COLO668 (cell line): ENCODE results near the gene FOXC1.

Source experiments
- DNase-seq: peaks from one replicate; lab custom pipeline; 2025; ENCODE audit not compliant: unreplicated experiment; lab: John Stamatoyannopoulos, UW

The FOXC1 gene

DNA sequence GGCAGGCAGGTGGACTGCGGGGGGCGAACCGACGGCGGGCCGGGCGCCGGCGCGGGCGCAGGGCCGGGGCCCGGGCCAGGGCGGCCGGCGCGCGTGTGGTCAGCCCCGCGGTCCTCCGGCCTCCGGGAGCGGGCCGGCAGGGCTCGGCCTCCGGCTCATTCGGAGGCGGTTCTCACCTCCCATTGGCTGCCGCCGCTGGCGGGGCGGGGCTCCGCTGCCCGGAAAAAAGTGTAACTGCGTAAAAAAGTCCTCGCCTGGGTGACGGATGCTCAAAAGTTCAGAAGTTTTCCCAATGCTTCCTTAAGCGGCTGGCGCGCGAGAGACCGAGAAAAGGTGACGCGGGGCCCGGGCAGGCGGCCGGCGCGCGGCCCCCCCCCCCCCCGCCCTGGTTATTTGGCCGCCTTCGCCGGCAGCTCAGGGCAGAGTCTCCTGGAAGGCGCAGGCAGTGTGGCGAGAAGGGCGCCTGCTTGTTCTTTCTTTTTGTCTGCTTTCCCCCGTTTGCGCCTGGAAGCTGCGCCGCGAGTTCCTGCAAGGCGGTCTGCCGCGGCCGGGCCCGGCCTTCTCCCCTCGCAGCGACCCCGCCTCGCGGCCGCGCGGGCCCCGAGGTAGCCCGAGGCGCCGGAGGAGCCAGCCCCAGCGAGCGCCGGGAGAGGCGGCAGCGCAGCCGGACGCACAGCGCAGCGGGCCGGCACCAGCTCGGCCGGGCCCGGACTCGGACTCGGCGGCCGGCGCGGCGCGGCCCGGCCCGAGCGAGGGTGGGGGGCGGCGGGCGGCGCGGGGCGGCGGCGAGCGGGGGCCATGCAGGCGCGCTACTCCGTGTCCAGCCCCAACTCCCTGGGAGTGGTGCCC is at the start of gene FOXC1:
Gene FOXC1 (plus strand): TSS at position 268 of the 849 bp plus-strand sequence. CDS start 531 bp downstream, at position 799.
- DNase-seq, result peak; percentile 68

GRCh38 chr6:1560281-1561058 is 49.2 kb upstream of the FOXC1 start:
- no peak for DNase-seq

DNA sequence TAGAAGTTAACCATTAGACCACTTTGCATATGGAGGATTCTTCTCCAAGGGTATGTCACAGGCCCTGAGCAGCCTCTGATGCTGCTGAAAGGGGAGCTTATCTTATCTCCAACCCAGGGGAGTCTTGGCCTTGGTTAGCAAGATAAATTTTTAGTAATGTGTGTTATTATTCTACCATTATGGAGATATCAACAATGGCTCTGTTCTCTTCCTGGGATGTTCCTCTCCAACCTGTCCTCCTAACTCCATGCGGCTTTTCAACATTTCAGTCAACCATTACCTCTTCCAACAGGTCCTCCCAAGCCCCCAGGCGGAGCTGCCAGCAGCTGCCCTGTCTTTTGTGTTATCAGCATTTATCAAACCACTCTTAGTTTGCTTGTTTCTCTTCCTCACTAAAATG is 48.4 kb upstream of the FOXC1 start:
- DNase-seq, result no peak

DNA sequence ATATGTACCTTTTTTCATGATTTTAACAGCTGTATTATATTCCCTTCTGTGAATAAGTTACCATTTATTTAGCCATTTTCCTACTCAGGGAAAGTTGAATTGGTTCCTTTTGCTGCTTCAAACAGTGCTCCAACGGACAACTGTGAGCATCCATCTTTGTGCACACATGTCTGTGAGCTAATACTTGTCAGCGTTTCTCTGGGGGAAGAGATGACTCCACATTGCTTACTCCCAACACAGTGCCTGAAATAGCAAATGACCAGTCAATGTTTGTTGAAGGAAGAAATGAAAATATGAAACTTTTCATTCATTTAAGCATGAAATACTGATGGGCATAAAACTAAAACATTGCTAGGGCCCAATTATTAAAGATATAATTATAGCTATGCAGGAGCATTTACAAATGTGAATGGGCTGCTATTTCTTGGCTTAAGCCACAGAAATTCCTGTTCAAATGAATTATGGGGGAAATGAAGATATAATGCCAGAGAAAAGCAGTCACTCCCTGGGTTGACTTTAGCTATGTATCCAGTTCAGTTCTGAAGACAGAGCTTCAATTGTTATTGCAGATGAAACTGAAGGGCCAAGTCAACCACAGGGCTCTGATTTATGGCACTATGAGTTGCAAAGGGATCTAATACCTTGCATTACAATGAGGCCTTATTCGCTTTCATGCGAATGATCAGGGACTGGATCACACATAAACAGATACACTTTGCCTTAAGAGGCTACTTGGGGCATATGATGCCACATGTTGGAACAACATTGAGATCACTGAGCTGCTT is 47.4 kb upstream of the FOXC1 start:
- no peak for DNase-seq

DNA sequence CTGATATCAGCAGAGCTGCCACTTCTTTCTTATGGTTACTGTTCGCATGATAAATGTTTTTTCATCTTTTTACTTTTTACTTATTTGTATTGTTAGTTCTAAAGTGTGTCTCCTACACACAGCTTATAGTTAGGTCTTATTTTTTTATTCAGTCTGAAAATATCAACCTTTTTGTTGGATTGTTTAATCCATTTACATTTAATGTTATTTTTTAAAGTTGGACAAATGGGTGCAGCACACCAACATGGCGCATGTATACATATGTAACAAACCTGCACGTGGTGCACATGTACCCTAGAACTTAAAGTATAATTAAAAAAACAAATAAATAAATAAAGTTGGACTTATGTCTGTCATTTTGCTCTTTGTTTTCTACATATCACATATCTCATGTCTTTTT is 40.3 kb upstream of the FOXC1 start:
- DNase-seq, result no peak

DNA sequence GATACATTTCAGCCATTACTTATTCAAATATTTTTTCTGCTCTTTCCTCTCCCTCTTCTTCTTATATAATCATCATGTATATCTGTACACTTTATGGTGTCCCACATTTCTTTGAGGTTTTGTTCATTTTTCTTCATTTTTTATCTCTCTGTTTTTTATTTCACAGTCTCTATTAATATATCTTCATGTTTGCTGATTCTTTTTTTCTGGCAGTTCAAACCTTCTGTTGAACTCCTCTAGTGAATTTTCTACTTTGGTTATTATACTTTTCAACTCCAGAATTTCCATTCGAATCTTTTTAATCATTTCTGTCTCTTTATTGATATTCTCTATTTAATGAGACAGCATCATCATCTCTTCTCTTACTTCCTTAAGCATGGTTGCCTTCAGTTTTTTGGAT is 38.9 kb upstream of the FOXC1 start:
- no peak for DNase-seq

DNA sequence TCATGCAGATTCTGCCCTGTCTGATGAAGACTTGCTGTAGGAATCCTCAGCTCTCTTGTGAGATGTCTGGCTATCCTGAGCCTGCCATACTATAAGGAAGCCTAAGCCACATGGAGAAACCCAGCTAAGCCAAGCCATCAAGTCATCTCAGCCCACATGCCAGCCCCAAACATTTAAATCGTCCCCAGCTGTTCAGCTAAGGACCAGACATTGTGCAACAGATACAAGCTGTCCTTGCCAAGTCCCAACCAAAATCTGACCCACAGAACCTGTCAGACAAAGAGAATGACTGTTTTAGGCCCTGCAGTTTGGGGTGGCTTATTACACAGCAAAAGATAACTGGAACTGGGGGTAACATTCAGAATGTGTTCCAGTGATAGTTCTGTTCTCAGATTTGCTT is 36.8 kb upstream of the FOXC1 start:
- DNase-seq, result no peak

DNA sequence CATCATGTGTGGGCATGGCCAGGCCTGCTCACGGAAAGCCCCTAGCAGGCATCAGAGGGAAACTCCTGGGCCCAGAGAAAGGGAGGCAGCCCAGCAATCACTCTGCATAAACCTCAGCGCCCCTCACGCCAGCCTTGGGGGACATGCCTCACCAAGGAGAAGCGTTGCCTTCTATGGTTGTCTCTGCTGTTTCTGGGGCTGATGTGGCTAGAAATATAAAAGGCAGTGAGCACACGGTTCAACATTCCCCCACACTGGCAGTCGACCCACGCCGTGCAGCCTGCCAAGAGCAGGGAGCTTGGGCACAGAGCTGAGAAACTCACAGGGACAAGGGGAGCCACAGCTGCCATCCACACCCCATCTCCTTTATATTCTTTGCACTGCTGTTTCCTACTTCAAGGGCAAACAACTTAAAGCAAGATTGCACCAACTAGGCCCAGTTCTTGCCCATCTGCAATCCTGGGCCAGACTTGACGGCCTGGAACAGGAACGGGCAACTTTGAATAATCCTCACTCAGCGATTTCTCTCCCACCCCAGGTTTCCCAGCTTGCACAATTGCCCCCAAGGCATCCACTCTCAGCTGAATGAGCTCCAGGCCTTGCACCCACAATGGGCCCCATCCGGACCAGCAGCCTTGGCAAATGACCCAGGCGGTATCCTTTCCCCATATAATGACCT is 35.5 kb upstream of the FOXC1 start:
- DNase-seq, result no peak

GRCh38 chr6:1574890-1575209 is 34.9 kb upstream of the FOXC1 start:
- DNase-seq, result no peak

DNA sequence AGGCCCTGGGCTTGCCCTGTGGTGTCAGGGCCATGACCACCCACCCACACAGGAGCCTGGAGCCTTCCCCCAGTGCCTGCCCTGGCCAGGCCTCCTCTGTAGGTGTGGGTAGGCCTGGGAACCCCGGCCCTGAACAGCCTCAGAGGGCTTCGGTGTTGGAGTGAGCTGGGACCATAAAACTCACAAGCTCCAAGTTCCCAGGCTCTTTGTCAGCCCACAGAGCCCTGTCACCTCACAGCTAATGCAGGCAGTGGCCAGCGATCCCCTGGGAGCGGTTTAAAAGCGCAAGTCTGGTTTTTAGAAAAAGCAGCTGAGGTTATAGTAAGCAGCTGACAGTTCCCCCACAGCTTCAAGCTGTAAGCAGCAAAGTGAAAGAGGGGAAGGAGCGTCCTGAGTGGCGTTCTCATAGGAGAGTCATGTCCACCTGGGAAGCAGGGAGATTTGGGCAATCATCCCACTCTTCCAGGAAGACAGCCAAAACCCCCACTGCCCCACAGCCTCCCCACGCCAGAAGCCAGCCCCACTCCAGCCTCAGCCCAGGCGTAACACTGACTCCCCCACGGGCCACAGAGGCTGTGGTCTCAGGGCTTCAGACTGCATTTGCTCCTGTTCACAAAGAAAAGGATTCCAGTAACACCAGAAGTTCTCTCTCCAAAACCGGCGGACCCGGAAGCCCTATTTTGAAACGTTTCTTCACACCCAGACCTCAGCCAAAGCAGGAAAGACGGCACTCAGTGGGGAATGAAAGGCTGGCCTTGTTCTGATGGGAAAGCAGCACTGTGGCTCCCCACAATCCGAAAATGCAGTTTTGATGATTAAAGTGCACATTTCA is 34.3 kb upstream of the FOXC1 start:
- DNase-seq, result no peak

DNA sequence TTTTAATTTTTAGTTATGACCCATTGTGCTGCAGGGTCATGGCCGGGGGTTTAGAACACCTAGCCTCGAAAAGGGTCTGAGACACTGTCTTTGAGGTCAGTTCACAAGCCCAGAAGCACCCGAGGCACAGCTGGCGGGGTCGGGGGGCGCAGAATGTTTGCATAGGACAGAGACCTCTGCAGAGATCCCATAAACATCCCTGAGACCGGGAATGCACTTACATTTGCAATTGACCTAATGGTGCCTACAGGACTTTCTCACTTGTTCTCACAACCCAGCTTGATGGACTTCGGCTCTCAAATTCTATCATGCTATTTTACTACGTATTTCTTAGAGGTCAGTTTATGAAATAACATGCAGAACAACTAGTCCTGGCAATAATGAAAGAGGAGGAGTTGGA is 33.5 kb upstream of the FOXC1 start:
- no peak for DNase-seq

GRCh38 chr6:1576711-1577110 is 33.0 kb upstream of the FOXC1 start:
- DNase-seq, result no peak

GRCh38 chr6:1577146-1577680 is 32.5 kb upstream of the FOXC1 start:
- DNase-seq, result no peak

DNA sequence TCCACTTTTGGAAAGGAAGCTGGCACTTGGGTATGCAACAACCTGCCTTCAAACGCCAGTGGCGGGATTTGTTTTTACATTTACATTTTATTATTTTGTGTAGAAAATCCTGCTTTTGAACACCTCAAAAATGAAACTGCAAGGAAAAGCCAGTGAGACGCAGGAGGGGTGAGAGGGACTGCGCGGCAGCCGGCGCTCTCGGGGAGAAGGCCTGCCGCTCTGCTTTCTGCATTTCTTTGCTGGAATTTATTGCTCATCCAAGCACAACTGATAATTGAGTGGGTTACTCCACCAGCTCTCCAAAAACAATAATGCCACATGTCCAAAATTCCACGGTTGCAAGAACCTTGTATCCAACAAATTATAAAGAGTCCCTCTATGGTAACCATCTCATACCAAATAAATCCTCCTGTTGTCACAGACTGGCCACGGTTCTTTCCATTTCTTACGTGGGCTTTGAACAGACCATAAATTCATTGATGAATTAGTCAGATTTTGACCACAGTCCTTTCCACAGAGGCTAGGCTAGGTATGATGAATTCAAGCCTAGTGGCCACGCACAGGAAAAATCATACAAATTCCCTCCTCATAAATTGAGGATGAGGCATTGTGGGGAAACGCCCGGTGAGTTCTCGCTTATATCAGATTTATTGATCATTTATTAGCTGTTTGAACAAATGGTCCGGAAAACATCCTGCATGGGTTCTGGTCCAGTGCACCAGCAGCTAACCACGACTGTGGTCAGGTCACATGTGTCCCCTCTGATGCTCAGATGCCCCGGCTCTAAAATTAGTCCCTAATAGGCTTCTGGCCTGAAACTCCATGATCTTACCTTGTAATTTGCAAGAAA is 31.6 kb upstream of the FOXC1 start:
- DNase-seq, result no peak

DNA sequence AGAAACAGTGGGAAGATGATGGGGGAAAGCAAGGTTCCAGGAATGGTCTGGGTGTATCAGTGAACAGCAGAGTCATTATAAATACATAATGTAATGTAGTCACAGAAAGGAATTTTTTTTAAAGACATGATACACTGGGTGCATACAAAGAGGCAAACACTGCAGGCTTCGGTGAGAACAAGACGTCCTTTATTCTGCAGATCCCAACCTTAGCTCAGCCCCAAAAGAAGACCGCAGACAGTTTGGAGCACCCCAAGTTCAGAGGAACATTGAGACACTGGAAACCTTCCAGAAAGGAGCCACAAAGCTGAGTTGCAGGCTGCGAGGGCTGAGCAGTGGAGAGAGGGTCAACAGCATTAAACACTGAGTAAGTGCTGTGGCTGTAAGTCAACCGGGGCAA is 30.6 kb upstream of the FOXC1 start:
- DNase-seq, result no peak

DNA sequence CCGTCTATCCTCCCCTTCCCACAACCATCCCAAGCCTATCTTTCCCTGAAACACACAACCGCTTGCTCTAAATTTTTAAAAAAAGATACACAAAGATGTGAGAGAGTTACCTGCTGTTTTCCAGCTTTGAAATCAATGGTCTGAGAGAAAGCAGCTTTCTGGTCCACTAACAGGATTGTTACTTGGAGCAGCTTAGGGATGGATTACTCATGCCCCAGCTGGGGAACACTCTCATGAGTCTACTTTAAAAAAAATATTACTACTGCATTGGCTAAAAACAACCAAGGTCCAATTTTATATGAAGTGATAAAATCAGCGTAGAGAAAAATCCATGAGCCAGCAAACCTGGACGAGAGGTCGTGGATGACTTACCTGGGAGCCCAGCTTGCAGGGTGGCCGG is 29.6 kb upstream of the FOXC1 start:
- no peak for DNase-seq

DNA sequence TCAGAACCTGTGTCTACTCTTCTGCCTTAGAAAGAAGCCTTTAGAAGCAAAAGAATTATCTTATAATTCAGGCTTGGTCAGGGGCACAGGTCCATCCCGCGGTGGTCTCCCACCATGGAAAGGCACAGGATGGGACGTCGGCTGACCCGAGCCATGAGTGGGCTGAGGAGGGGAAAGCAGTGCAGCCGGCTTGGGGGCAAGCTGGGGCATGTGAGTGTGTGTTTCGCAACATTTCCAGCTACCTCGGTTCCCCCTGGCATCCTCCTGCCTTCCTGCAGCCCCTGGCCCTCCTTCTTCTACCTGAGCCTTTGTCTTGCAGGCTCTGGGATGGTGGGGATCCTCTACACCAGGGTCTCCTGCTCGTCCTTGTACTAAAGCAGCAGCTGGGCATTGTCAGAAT is 29.1 kb upstream of the FOXC1 start:
- no peak for DNase-seq

DNA sequence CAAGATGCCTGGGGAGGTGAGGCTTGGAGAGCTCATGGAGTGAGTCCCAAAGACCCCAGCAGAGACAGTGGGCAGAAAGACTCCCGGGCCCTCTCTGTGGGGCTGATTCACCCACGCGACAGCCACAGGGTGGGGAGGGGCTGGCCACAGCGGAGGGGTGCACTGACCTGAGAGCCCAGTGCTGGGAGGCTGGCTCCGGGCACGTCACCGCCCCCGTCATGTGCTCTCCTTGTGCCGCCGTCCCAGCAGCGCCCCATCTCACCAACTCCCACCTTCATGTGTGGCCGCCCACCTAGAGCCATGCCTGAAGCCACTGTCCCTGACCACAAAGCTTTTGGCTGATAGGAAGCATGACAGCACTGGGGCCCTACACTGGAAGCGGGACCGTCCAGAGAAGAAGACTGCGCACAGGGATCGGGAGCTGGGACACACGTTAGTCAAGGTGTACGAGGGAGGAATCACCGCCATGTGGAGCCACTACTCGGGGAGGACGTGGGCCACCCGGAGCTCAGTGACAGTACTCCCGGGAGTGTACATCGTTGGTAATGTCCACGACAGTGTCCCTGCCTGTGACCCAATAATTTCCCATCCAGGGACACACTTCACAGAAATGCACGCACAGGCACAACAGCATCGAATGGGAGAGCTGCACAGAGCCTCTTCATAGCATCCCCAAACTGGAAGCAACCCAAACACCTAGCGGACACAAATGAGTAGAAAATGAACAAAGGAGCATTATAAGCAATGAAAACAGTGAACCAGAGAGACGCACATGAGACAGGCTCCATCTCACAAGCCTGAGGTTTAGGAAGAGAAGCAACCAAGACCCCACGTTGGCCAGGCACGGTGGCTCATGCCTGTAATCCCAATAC is 28.4 kb upstream of the FOXC1 start:
- DNase-seq, result no peak
